Measurements from ENCODE around the gene EEFSEC. TPM values are rescaled to one million over a fixed set of nuclear protein-coding genes. Genes with fewer than 3 reads are reported as not detected.

Gene EEFSEC
- total RNA-seq, 1 donor from 2014 or later, result 16.9 TPM

- ATAC-seq (ENCODE audit: poor library complexity), result no peak
- intact Hi-C loops (cut with DNase I), result no loop called here
- no peak for DNase-seq
Measured at GRCh38 chr3:128201158-128201755, 48.0 kb downstream of the EEFSEC start.

- intact Hi-C loops (cut with DNase I), result no loop called here
Measured at GRCh38 chr3:128203169-128203568, 49.9 kb downstream of the EEFSEC start.

GRCh38 chr3:128205558-128206145, 52.4 kb downstream of the EEFSEC start:
- intact Hi-C loops (cut with DNase I), result no loop called here
- no peak for ATAC-seq (ENCODE audit: poor library complexity)
- DNase-seq, result no peak

More at GRCh38 chr3:128203169-128203568, 49.9 kb downstream of the EEFSEC start:
- no peak for ATAC-seq (ENCODE audit: poor library complexity)
- DNase-seq, result no peak

GRCh38 chr3:128207951-128208350, 54.7 kb downstream of the EEFSEC start:
- intact Hi-C loops (cut with DNase I), result no loop called here

GRCh38 chr3:128210711-128211110, 57.4 kb downstream of the EEFSEC start:
- ATAC-seq (ENCODE audit: poor library complexity) (no peak), DNase-seq (no peak)
- intact Hi-C loops (cut with DNase I), result no loop called here

More at GRCh38 chr3:128207951-128208350, 54.7 kb downstream of the EEFSEC start:
- DNase-seq (no peak), ATAC-seq (ENCODE audit: poor library complexity) (peak; percentile 20)

GRCh38 chr3:128214056-128214455, 60.8 kb downstream of the EEFSEC start:
- ATAC-seq (ENCODE audit: poor library complexity) (no peak), DNase-seq (no peak)
- intact Hi-C loops (cut with DNase I), result no loop called here

DNA sequence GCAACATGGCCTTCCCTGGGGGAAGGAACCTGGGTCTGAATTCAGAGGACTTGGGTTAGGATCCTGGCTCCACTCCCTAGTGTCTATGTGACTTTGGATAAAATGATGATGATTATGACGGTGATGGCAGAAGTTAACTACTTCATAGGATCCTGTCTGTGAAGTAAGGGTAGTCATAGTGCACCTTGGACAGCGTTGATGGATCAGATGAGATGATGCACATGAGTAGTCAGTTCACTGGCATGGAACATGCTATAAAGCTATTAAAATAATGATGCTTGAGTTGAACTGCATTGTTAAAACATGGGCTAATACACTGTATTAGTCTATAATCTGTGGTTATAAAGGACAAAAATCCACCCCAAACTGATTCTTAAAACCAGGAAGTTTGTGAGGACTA, 62.0 kb downstream of the EEFSEC start:
- DNase-seq (no peak), ATAC-seq (ENCODE audit: poor library complexity) (no peak)
- intact Hi-C loops (cut with DNase I), result no loop called here

- no peak for DNase-seq
- intact Hi-C loops (cut with DNase I), result no loop called here
- ATAC-seq (ENCODE audit: poor library complexity), result no peak
Measured at GRCh38 chr3:128215800-128216495, 62.7 kb downstream of the EEFSEC start.

- ATAC-seq (ENCODE audit: poor library complexity) (no peak), DNase-seq (no peak)
- intact Hi-C loops (cut with DNase I), result no loop called here
Measured at GRCh38 chr3:128217702-128218547, 64.6 kb downstream of the EEFSEC start.

DNA sequence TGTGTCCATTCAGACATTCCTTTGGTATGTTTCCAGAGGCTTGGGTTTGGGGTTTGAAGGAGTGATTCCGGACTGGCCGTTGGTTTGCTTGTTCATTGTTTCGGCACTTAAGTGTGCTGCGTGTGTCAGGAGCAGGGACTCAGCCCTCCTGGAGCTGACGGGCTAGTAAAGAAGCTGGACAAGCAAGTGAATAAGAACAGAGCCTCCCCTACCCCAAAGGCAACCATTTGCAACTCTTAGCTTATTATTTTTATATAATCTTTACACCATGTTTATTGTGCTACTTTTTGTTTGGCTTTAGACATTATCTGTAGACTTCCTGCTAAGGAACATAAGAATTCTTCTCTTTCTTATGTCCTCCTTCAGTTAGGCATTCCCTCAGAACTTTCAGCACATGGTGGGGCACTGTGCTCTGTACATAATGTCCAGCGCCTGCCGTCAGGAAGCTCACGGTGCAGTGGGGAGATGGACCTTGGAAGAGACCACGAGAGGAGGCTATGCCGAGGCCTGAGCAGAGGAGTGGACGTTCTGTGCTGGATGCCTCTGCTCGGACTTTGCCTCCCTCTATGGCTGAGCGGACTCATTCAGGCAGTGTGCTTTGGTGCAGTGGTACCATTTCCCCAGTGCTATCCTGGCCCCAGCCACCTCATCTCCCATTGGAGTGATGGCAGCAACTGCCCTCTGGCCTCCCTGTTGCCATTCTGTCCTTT, 65.4 kb downstream of the EEFSEC start:
- ATAC-seq (ENCODE audit: poor library complexity) (no peak), DNase-seq (no peak)
- intact Hi-C loops (cut with DNase I), result no loop called here

DNA sequence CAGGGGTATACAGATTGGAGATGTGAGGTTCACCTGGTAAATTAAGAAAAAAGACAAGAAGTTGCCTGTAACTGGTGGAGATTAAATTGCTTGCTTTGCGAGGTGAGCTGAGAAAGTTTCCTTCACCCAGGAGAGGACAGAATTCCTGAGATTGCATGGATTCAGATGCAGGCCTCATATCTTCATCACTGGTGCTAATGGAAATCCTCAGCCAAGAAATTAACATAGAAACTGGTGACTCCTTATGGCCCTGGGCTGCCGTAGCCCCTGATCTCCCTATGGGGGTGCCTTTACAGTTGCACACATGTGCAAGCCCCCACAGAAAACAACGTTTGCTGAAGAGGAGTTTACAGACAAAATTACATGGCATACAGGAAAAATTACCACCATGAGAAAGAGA, 68.0 kb downstream of the EEFSEC start:
- ATAC-seq (ENCODE audit: poor library complexity) (no peak), DNase-seq (no peak)
- intact Hi-C loops (cut with DNase I), result no loop called here

- no peak for DNase-seq
- no peak for ATAC-seq (ENCODE audit: poor library complexity)
- intact Hi-C loops (cut with DNase I), result no loop called here
Measured at GRCh38 chr3:128222796-128223385, 69.6 kb downstream of the EEFSEC start.

- DNase-seq (no peak), ATAC-seq (ENCODE audit: poor library complexity) (no peak)
- intact Hi-C loops (cut with DNase I), result no loop called here
Measured at GRCh38 chr3:128226186-128226725, 73.0 kb downstream of the EEFSEC start.

DNA sequence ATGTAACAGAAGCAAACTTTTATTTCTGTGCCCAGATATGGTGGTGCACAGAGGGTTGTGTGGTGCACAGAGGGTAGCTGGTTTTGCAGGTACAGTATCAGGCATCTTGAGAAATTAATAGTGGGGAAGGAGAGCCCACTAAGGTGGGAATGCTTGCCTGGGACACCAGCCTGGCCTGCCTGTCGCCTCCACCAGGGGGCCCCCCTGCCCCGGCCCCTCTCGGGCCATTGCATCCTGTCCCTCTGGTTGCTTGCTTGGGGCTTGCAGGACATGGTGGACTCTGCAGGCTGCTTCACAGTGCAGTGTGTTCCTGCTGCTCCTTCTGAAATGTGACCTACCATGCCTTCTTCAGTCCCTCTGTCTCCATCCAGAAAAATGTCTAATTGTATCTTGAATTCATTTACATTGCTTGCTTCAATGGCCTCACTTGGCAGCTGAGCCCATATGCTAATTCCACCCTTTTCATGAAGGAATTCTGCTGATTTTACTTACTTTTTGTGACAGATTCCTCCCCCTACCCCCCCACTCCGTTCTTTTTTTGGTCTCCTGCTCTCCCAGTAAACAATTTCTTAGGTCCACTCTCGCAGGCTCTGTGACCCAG, 73.6 kb downstream of the EEFSEC start:
- ATAC-seq (ENCODE audit: poor library complexity) (peak; percentile 73), DNase-seq (no peak)
- intact Hi-C loops (cut with DNase I), result no loop called here

- DNase-seq, result no peak
- no peak for ATAC-seq (ENCODE audit: poor library complexity)
- intact Hi-C loops (cut with DNase I), result no loop called here
Measured at GRCh38 chr3:128227507-128227906, 74.2 kb downstream of the EEFSEC start.

DNA sequence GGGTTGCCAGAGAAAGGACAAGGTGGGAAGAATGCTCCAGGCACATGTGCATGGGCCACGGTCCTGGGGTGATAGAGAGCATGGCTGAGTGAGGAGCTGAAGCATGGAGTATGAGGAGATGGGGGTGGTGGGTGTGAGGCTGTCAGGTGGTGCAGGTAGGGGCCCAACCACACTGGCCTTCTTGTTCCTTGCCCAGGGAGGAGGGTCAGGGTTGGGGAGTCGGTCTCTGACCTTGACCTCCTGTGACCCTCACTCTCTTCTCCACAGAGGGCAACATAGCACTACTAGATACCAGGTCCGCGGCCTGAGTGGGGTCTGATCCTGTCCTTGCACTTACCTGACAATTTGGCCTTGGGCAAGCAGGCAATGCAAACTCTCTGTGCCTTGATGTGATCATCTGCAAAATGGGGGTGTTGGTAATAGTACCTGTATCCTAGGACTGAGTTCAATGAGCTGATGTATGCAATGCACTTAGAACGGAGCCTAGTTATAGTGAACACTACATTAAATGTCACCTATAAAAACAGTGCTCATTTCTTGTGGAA, 75.2 kb downstream of the EEFSEC start:
- intact Hi-C loops (cut with DNase I), result no loop called here
- DNase-seq (no peak), ATAC-seq (ENCODE audit: poor library complexity) (no peak)

DNA sequence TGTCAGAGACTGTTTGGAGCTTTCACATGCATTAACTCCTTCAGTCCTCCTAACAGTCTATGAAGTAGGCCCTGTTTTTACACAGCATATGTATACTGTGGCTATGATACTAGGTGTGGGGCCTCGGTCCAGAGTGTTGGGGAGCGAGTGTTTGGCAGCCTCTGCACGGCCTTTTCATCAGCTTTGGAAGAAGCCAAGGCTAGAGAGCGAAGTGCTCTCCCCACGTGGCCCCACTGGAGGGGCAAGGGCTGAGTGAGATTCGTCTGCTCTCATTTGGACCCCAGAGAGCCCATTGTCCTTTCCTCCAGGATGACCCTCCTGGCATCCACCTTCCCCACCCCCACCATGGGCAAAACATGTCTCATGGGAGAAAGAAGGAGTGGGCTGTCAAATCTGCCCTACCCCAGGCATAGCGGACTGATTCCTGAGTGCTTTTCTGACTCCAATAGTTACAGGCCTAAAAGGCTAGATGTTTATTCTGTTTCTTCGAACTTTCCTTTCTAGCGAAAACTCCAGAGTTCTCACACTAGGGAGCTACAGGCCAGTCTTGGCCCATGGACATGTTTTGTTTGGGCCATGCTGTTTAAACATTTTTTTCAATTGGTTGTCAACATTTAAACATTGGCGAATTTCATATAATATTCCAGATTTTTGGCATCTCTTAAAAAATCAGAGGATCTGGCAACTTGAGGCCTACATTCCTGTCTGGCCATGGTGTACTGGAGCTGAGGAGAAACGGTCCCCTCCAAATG, 76.0 kb downstream of the EEFSEC start:
- intact Hi-C loops (cut with DNase I), result no loop called here
- ATAC-seq (ENCODE audit: poor library complexity) (peak; percentile 55), DNase-seq (no peak)
